OCI-M2 (cell line): ENCODE results near the gene TXNL4B.
"Not testable (repeated sequence)": the region's sequence is repeated elsewhere in the genome, so short reads cannot be mapped to it uniquely, and the experiment has no call there.

Experiments
- DNase-seq: peaks from one replicate; lab custom pipeline; 2025; ENCODE audit not compliant: unreplicated experiment; lab: John Stamatoyannopoulos, UW

The TXNL4B gene

GRCh38 chr16:72076991-72077706 lies 16.3 kb downstream of the TXNL4B start:
- not testable (repeated sequence) for DNase-seq

DNA sequence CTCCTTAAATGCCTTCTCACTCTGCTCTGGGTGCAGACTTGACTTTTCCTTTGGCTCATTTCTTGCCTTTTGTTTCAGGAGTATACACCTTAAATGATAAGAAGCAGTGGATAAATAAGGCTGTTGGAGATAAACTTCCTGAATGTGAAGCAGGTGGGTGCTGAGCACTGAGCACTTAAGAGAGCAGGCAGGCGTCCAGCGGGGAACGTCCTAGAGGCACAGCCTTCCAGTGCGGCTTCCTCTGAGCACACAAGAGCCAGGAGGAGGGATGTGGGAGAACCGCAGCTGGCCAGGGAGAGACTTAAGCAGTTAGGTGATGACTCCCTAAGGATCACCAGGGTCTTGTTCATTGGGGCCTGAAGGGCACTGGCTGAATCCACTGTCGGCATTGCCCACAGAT lies 18.4 kb downstream of the TXNL4B start:
- not testable (repeated sequence) for DNase-seq

DNA sequence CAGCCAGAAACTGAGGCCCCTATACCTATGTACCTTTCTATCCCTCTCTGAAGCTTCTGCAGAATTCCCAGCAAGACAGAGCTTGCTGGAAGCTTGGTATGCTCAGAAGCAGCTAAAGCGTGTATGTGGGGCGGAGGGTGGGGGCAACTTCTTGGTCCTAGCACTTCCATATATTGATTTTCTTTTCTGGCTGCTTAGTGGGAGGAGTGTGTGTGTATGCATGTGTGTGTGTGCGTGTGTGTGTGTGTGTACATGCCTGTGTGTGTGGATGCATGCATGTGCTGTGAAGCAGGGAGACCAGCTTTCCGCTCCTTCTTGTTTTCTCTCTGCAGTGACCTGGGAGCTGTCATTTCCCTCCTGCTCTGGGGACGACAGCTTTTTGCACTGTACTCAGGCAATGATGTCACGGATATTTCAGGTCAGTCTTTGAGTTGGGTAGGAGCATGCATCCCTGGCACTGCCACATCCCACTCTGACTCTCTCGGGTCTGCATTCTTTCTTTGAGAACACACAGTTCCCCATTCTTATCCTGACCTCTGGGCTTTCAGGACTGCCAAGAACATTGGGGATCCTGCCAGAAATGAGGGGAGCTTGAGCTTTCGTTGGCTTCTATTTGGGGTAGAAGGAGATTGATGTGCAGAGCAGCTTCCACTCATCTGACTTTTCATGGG lies 19.7 kb downstream of the TXNL4B start:
- DNase-seq = no peak

DNA sequence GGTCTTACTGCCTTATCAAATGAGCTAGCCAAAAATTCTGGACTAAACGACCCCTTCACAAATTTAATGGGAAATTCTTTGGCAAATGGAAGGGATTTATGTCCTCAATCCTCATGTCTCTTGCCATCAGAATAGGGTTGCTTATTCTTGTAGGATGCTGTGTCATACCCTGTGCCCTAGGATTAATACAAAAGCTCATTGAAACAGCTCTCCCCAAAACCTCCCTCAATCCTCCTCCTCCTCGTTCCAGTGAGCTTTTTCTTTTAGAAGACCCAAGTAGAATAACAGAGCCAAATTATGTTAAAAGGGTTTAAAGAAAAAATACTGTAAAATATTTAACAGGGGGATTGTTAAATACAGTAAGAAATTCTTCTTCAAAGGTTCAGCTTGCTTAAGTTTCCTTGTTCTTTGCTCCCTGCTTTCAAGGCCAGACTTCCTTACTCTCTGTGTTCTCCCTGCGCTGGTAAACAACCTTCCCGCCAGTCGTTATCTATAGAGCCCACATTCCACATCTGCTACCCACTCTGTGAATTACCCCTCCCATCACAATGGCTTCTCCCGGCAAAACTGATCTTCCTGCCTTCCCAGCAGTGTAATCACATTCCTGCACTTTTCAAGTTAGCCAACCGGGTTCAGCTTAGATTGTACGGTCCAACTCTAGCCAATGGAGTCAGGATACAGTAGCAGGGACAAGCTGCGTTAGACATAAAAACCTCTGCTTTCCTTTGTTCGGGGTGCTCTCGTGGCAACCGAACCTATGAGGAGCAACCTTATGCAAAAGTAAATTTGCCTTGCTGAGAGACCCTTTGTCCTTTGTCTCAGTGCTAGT lies 20.7 kb downstream of the TXNL4B start:
- DNase-seq = no peak

DNA sequence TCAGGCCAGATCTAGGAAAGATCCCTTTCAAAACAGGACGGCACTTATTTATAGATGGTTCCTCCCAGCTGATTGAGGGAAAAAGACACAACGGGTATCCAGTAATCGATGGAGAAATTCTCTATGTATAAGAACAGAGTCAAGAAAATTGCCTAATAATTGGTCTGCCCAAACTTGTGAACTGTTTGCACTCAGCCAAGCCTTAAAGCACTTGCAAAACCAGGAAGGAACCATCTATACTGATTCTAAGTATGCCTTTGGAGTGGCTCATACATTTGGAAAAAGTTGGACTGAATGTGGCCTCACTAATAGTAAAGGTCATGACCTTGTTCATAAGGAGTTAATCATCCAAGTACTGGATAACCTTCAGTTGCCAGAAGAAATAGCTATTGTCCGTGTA lies 24.5 kb downstream of the TXNL4B start:
- no peak for DNase-seq

DNA sequence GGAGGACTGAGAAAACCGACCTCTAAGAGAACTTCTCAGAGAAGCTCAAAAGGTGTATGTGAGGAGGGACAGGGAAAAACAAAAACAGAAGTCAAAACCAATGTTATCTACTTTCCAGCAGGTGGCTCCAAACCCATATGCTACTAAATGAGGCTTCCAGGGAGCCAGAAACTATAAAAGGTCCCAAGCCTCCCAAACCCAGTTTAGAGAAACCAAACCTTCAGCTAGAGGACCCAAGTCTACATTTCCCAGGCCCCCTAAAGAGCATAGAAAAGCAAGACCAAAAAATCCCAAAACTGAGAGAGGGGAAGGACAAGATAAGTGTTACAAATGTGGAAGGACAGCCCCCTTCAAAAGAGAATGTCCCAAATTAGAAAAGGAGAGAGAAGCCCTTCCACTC lies 26.7 kb downstream of the TXNL4B start:
- no peak for DNase-seq

GRCh38 chr16:72064361-72064894 lies 29.0 kb downstream of the TXNL4B start:
- DNase-seq = no peak

GRCh38 chr16:72061564-72061963 lies 31.9 kb downstream of the TXNL4B start:
- no peak for DNase-seq

GRCh38 chr16:72060405-72060804 lies 33.0 kb downstream of the TXNL4B start:
- no peak for DNase-seq

- DNase-seq = not testable (repeated sequence)
These were observed 34.4 kb downstream of the TXNL4B start for GRCh38 chr16:72059060-72059459.

DNA sequence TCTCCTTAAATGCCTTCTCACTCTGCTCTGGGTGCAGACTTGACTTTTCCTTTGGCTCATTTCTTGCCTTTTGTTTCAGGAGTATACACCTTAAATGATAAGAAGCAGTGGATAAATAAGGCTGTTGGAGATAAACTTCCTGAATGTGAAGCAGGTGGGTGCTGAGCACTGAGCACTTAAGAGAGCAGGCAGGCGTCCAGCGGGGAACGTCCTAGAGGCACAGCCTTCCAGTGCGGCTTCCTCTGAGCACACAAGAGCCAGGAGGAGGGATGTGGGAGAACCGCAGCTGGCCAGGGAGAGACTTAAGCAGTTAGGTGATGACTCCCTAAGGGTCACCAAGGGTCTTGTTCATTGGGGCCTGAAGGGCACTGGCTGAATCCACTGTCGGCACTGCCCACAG lies 36.1 kb downstream of the TXNL4B start:
- not testable (repeated sequence) for DNase-seq

GRCh38 chr16:72055911-72056310 lies 37.5 kb downstream of the TXNL4B start:
- no peak for DNase-seq

DNA sequence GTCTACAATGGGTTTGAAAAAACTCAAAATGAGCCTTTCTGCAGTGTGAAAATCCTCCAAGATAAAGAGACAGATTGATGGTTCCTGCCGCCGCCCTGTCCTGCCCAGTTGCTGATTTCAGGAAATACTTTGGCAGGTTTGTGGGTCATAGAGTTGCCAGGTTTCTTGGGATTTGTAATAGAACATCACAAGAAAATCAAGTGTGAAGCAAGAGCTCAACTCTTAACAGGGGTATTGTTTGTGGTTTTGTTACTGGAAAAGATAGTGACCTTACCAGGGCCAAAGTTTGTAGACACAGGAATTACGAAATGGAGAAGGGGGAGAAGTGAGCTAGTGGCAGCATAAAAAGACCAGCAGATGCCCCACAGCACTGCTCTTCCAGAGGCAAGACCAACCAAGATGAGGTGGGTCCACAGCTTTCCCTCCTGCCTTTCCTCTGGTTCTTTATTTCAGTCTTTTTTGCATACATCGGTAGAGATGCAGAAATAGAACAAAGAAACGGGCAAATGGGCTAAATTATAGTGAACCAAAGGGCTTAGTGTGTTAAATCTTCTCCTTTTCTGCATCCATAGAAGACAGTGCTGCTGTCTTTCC lies 39.1 kb downstream of the TXNL4B start, which contains the start of gene HP:
HP (plus strand) TSS at position 252 of the 594 bp plus-strand sequence; CDS start at position 400, 148 bp downstream.
- not testable (repeated sequence) for DNase-seq

DNA sequence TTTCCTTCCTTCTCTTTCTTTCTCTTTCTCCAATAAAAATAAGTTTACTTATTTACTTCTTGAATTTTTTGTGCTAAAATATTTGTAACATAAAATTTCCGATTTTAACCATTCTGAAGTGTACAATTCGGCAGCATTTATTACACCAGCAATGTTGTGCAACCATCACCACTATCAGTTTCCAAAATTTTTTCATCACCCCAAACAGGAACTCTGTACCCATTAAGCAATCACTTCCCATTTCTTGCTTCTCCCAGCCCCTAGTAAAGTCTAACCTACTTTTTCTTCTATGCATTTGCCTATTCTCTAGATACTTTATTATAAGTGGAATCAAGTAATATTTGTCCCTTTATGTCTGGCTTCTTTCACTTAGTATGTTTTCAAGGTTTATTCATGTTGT lies 41.6 kb downstream of the TXNL4B start:
- DNase-seq = no peak

GRCh38 chr16:72050769-72051464 lies 42.5 kb downstream of the TXNL4B start:
- DNase-seq = no peak

DNA sequence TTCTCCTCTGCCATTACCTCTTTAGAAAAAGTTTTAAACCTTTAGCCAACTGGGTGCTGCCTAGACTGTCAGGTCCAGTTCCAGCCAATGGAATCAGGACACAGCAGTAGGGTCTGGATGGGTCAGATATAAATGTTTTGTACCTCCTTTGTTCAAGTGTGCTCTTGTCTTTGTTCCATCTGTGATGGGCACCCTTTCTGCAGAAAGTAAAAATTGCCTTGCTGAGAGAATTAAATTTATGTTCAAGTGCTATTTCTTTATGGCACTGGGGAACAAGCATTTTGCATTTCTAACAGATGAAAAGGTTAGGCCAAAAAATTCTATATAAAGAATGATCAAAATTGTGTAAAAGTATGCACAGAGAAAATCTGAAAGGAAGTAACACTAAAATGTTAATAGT lies 44.3 kb downstream of the TXNL4B start:
- no peak for DNase-seq

- DNase-seq = no peak
These were observed 48.5 kb downstream of the TXNL4B start for GRCh38 chr16:72044825-72045359.

DNA sequence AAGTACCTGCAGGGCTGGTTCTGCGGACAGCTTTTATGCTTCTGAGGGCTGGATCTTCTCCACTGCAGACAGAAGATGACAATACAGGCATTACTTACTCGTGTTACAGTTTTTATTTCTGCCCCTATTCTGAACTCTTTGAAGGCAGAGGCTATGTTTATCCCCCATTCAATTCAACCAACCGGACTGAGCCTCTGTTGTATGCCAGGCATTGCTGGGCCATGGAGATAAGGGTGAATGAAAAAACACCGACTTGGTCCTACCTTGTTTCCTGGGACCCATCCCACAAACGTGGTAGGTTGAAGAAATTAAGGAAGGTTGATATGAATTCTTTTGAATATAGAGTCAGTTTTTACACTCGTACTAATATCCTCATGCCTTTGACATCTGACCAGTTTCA lies 49.1 kb downstream of the TXNL4B start:
- DNase-seq = no peak

- no peak for DNase-seq
These were observed 49.9 kb downstream of the TXNL4B start for GRCh38 chr16:72043539-72043938.

DNA sequence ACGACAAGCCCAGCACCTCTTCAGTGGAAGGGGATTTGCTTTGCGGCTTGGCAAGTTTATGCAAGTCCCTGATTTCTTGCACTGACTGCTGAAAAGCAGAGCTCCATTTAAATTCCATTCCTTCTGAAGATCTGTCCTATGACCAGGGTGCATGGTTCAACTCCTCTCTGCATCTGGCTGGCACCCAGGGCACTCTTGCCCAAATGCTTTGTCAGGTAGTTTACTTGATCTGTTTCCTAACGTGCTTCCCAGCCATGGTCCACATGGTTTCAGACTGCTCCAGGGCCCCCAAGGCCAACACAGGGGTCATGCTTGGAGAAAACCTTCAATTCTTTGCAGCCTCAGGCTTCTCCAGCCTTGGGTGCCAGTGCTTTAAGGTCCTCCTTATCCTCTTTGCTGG lies 50.4 kb downstream of the TXNL4B start:
- no peak for DNase-seq
